ENCODE measurements around the gene CADM1. TPM values are rescaled to one million over a fixed set of nuclear protein-coding genes. Genes with fewer than 3 reads are reported as not detected.

Gene CADM1
- total RNA-seq, 1 experiment from 2014 or later, result 534 TPM

- intact Hi-C loops (cut with micrococcal nuclease; ENCODE audit: unreplicated experiment), result no loop called here
Observed at GRCh38 chr11:115407496-115407895, 96.7 kb downstream of the CADM1 start.

GRCh38 chr11:115406404-115406803 is 97.8 kb downstream of the CADM1 start:
- CTCF ChIA-PET, result no interaction called here
- Histone ChIP-seq H3K36me3 (ENCODE audit: control insufficient read depth, insufficient read depth, low read length) (no peaks in the 10 kb centered on the region), H3K4me1 (peaks cover 35% of the 10 kb centered on the region), H3K4me3 (ENCODE audit: low read depth, low read length) (no peak overlapping the region), H3K27me3 (replicated peaks; ENCODE audit: control insufficient read depth, insufficient read depth, low read length) (no peaks in the 10 kb centered on the region), H3K9me3 (no peaks in the 10 kb centered on the region)
- intact Hi-C loops (cut with micrococcal nuclease; ENCODE audit: unreplicated experiment), result no loop called here
- H3K9me3 Mint-ChIP-seq (ENCODE audit: unreplicated experiment), result no peaks in the 10 kb centered on the region
- no TSS peak for BruUV-seq (replicated peaks)
- no peak overlapping the region for H3K27ac Mint-ChIP-seq (ENCODE audit: unreplicated experiment)
- POLR2A ChIA-PET, result no interaction called here
- peaks cover 35% of the 10 kb centered on the region for H3K4me1 Mint-ChIP-seq (ENCODE audit: low read depth, unreplicated experiment)
- peaks cover 38% of the 10 kb centered on the region for H3K36me3 Mint-ChIP-seq (ENCODE audit: insufficient read depth, unreplicated experiment)
- no peak overlapping the region for H3K4me3 Mint-ChIP-seq (ENCODE audit: unreplicated experiment)
- no peak for DNase-seq
- no peak for TF ChIP-seq CTCF (IDR thresholded peaks at IDR 0.05; ENCODE audit: insufficient read depth in 1 of 2, low read depth in 1 of 2, low read length in 1 of 2, severe bottlenecking in 1 of 2, unreplicated experiment in 1 of 2)
- H3K27me3 Mint-ChIP-seq (ENCODE audit: insufficient read depth, unreplicated experiment), result no peaks in the 10 kb centered on the region

More at GRCh38 chr11:115407496-115407895, 96.7 kb downstream of the CADM1 start:
- Histone ChIP-seq H3K4me3 (ENCODE audit: low read depth, low read length) (no peak overlapping the region), H3K36me3 (ENCODE audit: control insufficient read depth, insufficient read depth, low read length) (no peaks in the 10 kb centered on the region), H3K4me1 (peaks cover 36% of the 10 kb centered on the region), H3K27me3 (replicated peaks; ENCODE audit: control insufficient read depth, insufficient read depth, low read length) (no peaks in the 10 kb centered on the region), H3K9me3 (no peaks in the 10 kb centered on the region)
- ChIA-PET POLR2A (no interaction called here), CTCF (no interaction called here)
- H3K4me3 Mint-ChIP-seq (ENCODE audit: unreplicated experiment), result no peak overlapping the region
- H3K4me1 Mint-ChIP-seq (ENCODE audit: low read depth, unreplicated experiment), result peaks cover 35% of the 10 kb centered on the region
- peaks cover 31% of the 10 kb centered on the region for H3K36me3 Mint-ChIP-seq (ENCODE audit: insufficient read depth, unreplicated experiment)
- H3K27ac Mint-ChIP-seq (ENCODE audit: unreplicated experiment), result no peak overlapping the region
- no TSS peak for BruUV-seq (replicated peaks)
- TF ChIP-seq CTCF (IDR thresholded peaks at IDR 0.05; ENCODE audit: insufficient read depth in 1 of 2, low read depth in 1 of 2, low read length in 1 of 2, severe bottlenecking in 1 of 2, unreplicated experiment in 1 of 2), result no peak
- H3K27me3 Mint-ChIP-seq (ENCODE audit: insufficient read depth, unreplicated experiment), result no peaks in the 10 kb centered on the region
- no peaks in the 10 kb centered on the region for H3K9me3 Mint-ChIP-seq (ENCODE audit: unreplicated experiment)
- no peak for DNase-seq

- peaks cover 7% of the 10 kb centered on the region for H3K4me1 Mint-ChIP-seq (ENCODE audit: low read depth, unreplicated experiment)
- no peaks in the 10 kb centered on the region for H3K9me3 ChIP-seq
- no peaks in the 10 kb centered on the region for H3K36me3 ChIP-seq (ENCODE audit: control insufficient read depth, insufficient read depth, low read length)
- intact Hi-C loops (cut with micrococcal nuclease; ENCODE audit: unreplicated experiment), result no loop called here
- POLR2A ChIA-PET, result no interaction called here
- no peak for TF ChIP-seq CTCF (IDR thresholded peaks at IDR 0.05; ENCODE audit: insufficient read depth in 1 of 2, low read depth in 1 of 2, low read length in 1 of 2, severe bottlenecking in 1 of 2, unreplicated experiment in 1 of 2)
- BruUV-seq (replicated peaks), result TSS peak; percentile 15
- H3K4me1 ChIP-seq, result no peaks in the 10 kb centered on the region
- peaks cover 63% of the 10 kb centered on the region for H3K36me3 Mint-ChIP-seq (ENCODE audit: insufficient read depth, unreplicated experiment)
- no peaks in the 10 kb centered on the region for H3K9me3 Mint-ChIP-seq (ENCODE audit: unreplicated experiment)
- H3K4me3 ChIP-seq (ENCODE audit: low read depth, low read length), result no peak overlapping the region
- no peak for DNase-seq
- no peaks in the 10 kb centered on the region for H3K27me3 ChIP-seq (replicated peaks; ENCODE audit: control insufficient read depth, insufficient read depth, low read length)
- H3K27ac Mint-ChIP-seq (ENCODE audit: unreplicated experiment), result no peak overlapping the region
- H3K4me3 Mint-ChIP-seq (ENCODE audit: unreplicated experiment), result no peak overlapping the region
- CTCF ChIA-PET, result no interaction called here
- H3K27me3 Mint-ChIP-seq (ENCODE audit: insufficient read depth, unreplicated experiment), result no peaks in the 10 kb centered on the region
Observed at GRCh38 chr11:115398333-115399080, 105.7 kb downstream of the CADM1 start.

All from Caco-2 (cell line).